HG03095 (cell line): ENCODE measurements around the gene ZBTB25.

ENCODE experiments used
- ATAC-seq: cut with Tn5 transposase; IDR thresholded peaks from one replicate; pipeline ENCODE4 v1.9.1; 2021; ENCODE audit warnings: moderate library complexity; ENCODE audit not compliant: unreplicated experiment

ZBTB25 gene

GRCh38 chr14:64516969-64517368, 13.3 kb upstream of the ZBTB25 start:
- no peak for ATAC-seq

GRCh38 chr14:64515053-64515452, 11.4 kb upstream of the ZBTB25 start:
- no peak for ATAC-seq

- no peak for ATAC-seq
Observed at GRCh38 chr14:64513271-64513670, 9.6 kb upstream of the ZBTB25 start.

GRCh38 chr14:64510825-64511671, 7.4 kb upstream of the ZBTB25 start:
- ATAC-seq: no peak

- ATAC-seq: no peak
Observed at GRCh38 chr14:64509036-64509435, 5.4 kb upstream of the ZBTB25 start.

- no peak for ATAC-seq
Observed at GRCh38 chr14:64508215-64508776, 4.7 kb upstream of the ZBTB25 start.

GRCh38 chr14:64507376-64508156, 3.9 kb upstream of the ZBTB25 start:
- no peak for ATAC-seq

GRCh38 chr14:64506721-64507120, 3.1 kb upstream of the ZBTB25 start:
- no peak for ATAC-seq

GRCh38 chr14:64504897-64505794, 1.5 kb upstream of the ZBTB25 start:
- peak; percentile 25 for ATAC-seq

- ATAC-seq: peak; percentile 19
Observed at GRCh38 chr14:64504310-64504896, 765 bp upstream of the ZBTB25 start, which contains the start of gene ZBTB1. Gene ZBTB1 (plus strand): TSS chr14:64504770. CDS start chr14:64521505, 16,735 bp downstream.

- no peak for ATAC-seq
Observed at GRCh38 chr14:64502887-64503433, 678 bp downstream of the ZBTB25 start.

- ATAC-seq: no peak
Observed at GRCh38 chr14:64502456-64502855, 1.2 kb downstream of the ZBTB25 start.

GRCh38 chr14:64501411-64502171, 2.0 kb downstream of the ZBTB25 start:
- no peak for ATAC-seq

- no peak for ATAC-seq
Observed at GRCh38 chr14:64500088-64500487, 3.5 kb downstream of the ZBTB25 start.

GRCh38 chr14:64496764-64497163, 6.9 kb downstream of the ZBTB25 start:
- no peak for ATAC-seq

- ATAC-seq: no peak
Observed at GRCh38 chr14:64495252-64495651, 8.4 kb downstream of the ZBTB25 start.

GRCh38 chr14:64493455-64493854, 10.2 kb downstream of the ZBTB25 start:
- ATAC-seq: no peak

- ATAC-seq: no peak
Observed at GRCh38 chr14:64491637-64492036, 12.0 kb downstream of the ZBTB25 start.

- no peak for ATAC-seq
Observed at GRCh38 chr14:64488590-64489099, 15.0 kb downstream of the ZBTB25 start.
